ENCODE results near the gene VPS45.

DNA sequence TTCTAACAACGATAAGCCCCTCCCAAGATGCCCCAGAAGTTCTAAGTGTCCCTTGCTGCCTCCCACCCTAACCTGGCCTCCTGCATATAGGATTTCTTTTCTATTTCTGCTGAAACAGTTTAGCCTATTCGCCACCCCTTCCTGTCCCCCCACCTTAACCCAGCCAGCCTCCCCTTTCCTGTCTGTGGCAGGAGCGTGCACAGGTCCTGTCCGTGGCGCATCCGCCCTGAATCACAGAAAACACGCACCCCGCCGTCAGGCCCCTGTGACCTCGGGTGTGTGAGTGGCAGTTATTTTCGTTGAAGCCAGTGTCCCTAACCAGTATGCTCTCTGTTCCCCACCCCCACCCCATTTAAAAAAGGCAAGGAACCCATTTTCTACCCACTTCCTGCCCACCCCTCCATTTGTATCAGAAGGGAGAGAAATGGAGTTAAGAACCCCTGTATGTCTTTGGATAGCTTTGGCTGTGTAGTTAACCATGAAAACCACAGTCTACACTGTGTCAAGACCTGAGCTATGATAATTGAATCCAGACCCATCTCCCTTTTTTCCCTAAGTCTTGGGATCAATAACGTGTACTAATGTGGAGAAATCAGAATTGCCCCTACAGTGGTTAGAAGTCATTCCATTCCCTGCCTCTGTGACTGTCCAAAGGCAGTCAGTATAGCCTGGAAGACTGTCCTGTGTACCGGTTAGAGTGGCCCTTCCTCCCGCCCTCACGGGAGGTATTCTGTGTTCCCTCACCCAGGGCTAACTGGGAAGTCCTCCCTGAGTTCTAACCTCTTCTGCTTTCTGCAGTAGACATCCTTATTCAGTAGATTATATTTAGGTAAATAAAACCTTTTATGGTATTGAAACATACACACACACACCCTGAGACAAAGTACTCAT, 84.0 kb downstream of the VPS45 start:
- TF ChIP-seq POLR2A (IDR thresholded peaks at IDR 0.05; ENCODE audit: low read length), result no peak
- TF ChIP-seq GATA1 (IDR thresholded peaks at IDR 0.05; ENCODE audit: low read depth, low read length), result no peak

Data from erythroblast (primary cell).